ENCODE measurements around the gene PSENEN. TPM values are rescaled to one million over a fixed set of nuclear protein-coding genes. Genes with fewer than 3 reads are reported as not detected.

Gene PSENEN
- total RNA-seq, 4 donors from 2014 or later = 20.4 to 35.7 (median 29.5) TPM

- Histone ChIP-seq H3K27ac (no peak overlapping the region), H3K4me3 (no peak overlapping the region), H3K36me3 (peaks cover 0 to 32% of the 10 kb centered on the region in 2 donors), H3K4me1 (no peaks in the 10 kb centered on the region), H3K27me3 (peaks cover 29% of the 10 kb centered on the region), H3K9me3 (no peaks in the 10 kb centered on the region)
- WGBS, 2 donors (ENCODE audit: low coverage in 1 of 2) = 88% methylated on average over 4 of the region's 11 CpGs; no CpG with 5 or more reads in 1 of the 2 donors
- TF ChIP-seq EP300 (IDR thresholded peaks at IDR 0.05) (no peak), POLR2A (IDR thresholded peaks at IDR 0.05) (no peak), CTCF (IDR thresholded peaks at IDR 0.05) (no peak), POLR2AphosphoS5 (IDR thresholded peaks at IDR 0.05) (no peak)
- ATAC-seq = no peak
Measured at GRCh38 chr19:35789195-35789977, 43.9 kb downstream of the PSENEN start.

GRCh38 chr19:35789978-35790944, 44.8 kb downstream of the PSENEN start:
- no CpG with 5 or more reads among the region's 19 CpGs for WGBS, 2 donors (ENCODE audit: low coverage in 1 of 2)
- Histone ChIP-seq H3K36me3 (peaks cover 0 to 23% of the 10 kb centered on the region in 2 donors), H3K9me3 (no peaks in the 10 kb centered on the region), H3K4me1 (no peaks in the 10 kb centered on the region), H3K27ac (no peak overlapping the region), H3K4me3 (no peak overlapping the region), H3K27me3 (peaks cover 31% of the 10 kb centered on the region)
- no peak for TF ChIP-seq POLR2AphosphoS5 (IDR thresholded peaks at IDR 0.05)
- no peak for TF ChIP-seq POLR2A (IDR thresholded peaks at IDR 0.05)
- no peak for TF ChIP-seq CTCF (IDR thresholded peaks at IDR 0.05)
- TF ChIP-seq EP300 (IDR thresholded peaks at IDR 0.05) = no peak
- ATAC-seq = no peak

DNA sequence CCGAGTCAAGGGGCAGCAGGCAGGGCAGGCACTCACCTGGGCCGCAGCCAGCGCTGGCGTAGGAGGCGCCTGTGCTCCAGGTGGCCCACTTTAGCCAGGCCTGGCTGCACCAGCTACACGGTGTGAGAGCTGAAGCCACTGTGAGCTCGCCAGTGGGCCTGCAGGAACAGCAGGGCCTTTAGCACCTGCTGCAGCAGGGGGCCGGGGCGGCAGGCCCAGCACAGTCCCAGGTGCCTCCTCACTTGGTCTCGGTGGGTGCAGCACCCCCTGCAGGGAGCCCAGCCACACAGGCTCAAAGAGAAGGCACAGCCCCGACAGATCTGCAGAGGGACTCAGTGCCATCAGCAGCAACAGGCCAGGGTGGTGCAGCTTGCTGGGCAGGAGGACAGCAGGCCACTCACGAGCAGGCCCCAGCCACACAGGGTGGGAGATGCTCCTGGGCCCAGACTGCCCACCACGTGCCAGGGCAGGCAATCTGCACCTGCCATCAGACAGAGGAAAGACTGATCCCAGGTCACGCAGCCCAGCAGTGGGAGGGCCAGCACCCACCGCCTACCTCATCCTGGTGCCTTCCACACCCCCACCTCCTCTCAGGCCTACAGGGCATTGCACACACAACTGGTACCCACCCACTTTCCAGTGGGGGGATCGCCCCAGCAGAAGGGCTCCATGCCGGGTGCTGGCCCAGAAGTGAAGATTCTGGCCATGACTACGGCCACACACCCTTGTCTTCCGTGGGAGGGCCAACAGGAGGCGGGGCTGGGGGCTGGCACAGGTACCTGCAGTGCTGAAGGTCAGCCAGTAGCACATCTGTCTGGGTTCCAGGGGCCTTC, 45.7 kb downstream of the PSENEN start:
- peaks cover 0 to 14% of the 10 kb centered on the region in 2 donors for H3K36me3 ChIP-seq
- no peaks in the 10 kb centered on the region for H3K4me1 ChIP-seq
- H3K4me3 ChIP-seq = no peak overlapping the region
- no peaks in the 10 kb centered on the region for H3K9me3 ChIP-seq
- no peak for ATAC-seq
- TF ChIP-seq CTCF (IDR thresholded peaks at IDR 0.05) (no peak), POLR2AphosphoS5 (IDR thresholded peaks at IDR 0.05) (no peak), POLR2A (IDR thresholded peaks at IDR 0.05) (no peak), EP300 (IDR thresholded peaks at IDR 0.05) (no peak)
- no peak overlapping the region for H3K27ac ChIP-seq
- 20 to 50% methylated on average over 1 to 2 of the region's 20 CpGs for WGBS, 2 donors (ENCODE audit: low coverage in 1 of 2)
- peaks cover 39% of the 10 kb centered on the region for H3K27me3 ChIP-seq

- Histone ChIP-seq H3K27me3 (peaks cover 45% of the 10 kb centered on the region), H3K27ac (no peak overlapping the region), H3K4me1 (no peaks in the 10 kb centered on the region), H3K36me3 (peaks cover 0 to 9% of the 10 kb centered on the region in 2 donors), H3K9me3 (no peaks in the 10 kb centered on the region), H3K4me3 (no peak overlapping the region)
- no CpG with 5 or more reads among the region's 9 CpGs for WGBS, 2 donors (ENCODE audit: low coverage in 1 of 2)
- ATAC-seq = no peak
- TF ChIP-seq CTCF (IDR thresholded peaks at IDR 0.05) = no peak
- TF ChIP-seq EP300 (IDR thresholded peaks at IDR 0.05) = no peak
- TF ChIP-seq POLR2A (IDR thresholded peaks at IDR 0.05) = no peak
- no peak for TF ChIP-seq POLR2AphosphoS5 (IDR thresholded peaks at IDR 0.05)
Measured at GRCh38 chr19:35791814-35792279, 46.4 kb downstream of the PSENEN start.
